Adrenal gland (tissue), 12 donors: ENCODE data around the gene PDGFB. TPM values are rescaled to one million over a fixed set of nuclear protein-coding genes. Genes with fewer than 3 reads are reported as not detected.

Experiments used
- DNase-seq, 7 donors: peaks; one replicate each; pipeline ENCODE4 v3.0.0-alpha.2; 2019 to 2020
- H3K27ac ChIP-seq, 5 donors: fragments of 200-600 bp; sonication (generic) in 4 of 5; 1 replicate in 3 of 5; 2 replicates in 2 of 5; pipeline versions ENCODE4 v1.5.1 to v1.8.0; 2016 to 2020; ENCODE audit warnings: mild to moderate bottlenecking in 1 of 5
- H3K27me3 ChIP-seq: fragments of 200-600 bp; 2 replicates; pipeline ENCODE4 v1.8.0; 2021
- H3K36me3 ChIP-seq, 2 donors: fragments of 200-600 bp; replicated peaks in 1 of 2; 1 replicate in 1 of 2; 2 replicates in 1 of 2; pipeline versions ENCODE4 v1.5.1 to v1.8.0; 2018 to 2022
- H3K4me1 ChIP-seq, 2 donors: fragments of 200-600 bp; replicated peaks in 1 of 2; 1 replicate in 1 of 2; 2 replicates in 1 of 2; pipeline versions ENCODE4 v1.5.1 to v1.8.0; 2018 to 2021
- H3K4me3 ChIP-seq, 4 donors: fragments of 200-600 bp; sonication (generic) in 3 of 4; one replicate each; pipeline ENCODE4 v1.5.1; 2016 to 2018
- H3K9me3 ChIP-seq, 3 donors: fragments of 200-600 bp; sonication (generic) in 1 of 3; replicated peaks in 1 of 3; 1 replicate in 2 of 3; 2 replicates in 1 of 3; pipeline versions ENCODE4 v1.5.1 to v1.8.0; 2016 to 2021
- CTCF ChIP-seq, 6 experiments: fragments of 450-650 bp in 4 of 6; fragments of 200-600 bp in 2 of 6; sonication (generic) in 1 of 6; IDR thresholded peaks; 1 replicate in 5 of 6; 2 replicates in 1 of 6; pipeline versions ENCODE4 v1.5.1 to v1.8.0; 2016 to 2021; ENCODE audit warnings: antibody characterized with exemption in 6 of 6, mild to moderate bottlenecking in 2 of 6, moderate library complexity in 1 of 6
- POLR2A ChIP-seq, 2 donors: fragments of 450-650 bp; IDR thresholded peaks; one replicate each; pipeline ENCODE4 v1.6.1; 2017; ENCODE audit warnings: antibody characterized with exemption in 2 of 2, mild to moderate bottlenecking in 2 of 2, moderate library complexity in 1 of 2
- WGBS, 4 donors: extraction: QIAGEN DNeasy Blood & Tissue Kit in 2 of 4; methylation state at CpG; one replicate each; pipeline versions ENCODE4 v1.1.5 to v1.1.7; 2013 to 2017; 5-methylcytosine and 5-hydroxymethylcytosine counted together
- intact Hi-C, 2 donors: fragments of 100-400 bp; cut with DNase I; formaldehyde crosslinking; loops; one replicate each; pipeline versions ENCODE4 v1.14.1 to v1.15.0; 2022 to 2023
- polyA plus RNA-seq, 3 donors: library from polyadenylated mRNA; stranded (reverse); fragments of 200-250 nt in 2 of 3; fragments of 350-450 nt in 1 of 3; fragmentation: Illumina TruSeq in 1 of 3; extraction: RNeasy Lipid Tissue Mini Kit (QIAGEN cat#74804) in 1 of 3; gene quantifications; one replicate each; pipeline ENCODE4 v1.2.3, GENCODE V29; 2013 to 2014
- total RNA-seq, 9 donors: library from RNA; depleted of rRNA in 4 of 9; stranded (reverse); fragments of >200 nt in 4 of 9; fragments of 120-200 nt in 1 of 9; fragmentation: NEBNext Ultra II Directional in 1 of 9; extraction: Animal tissue kit (Norgen Biotek cat#: 25700) in 1 of 9; gene quantifications; one replicate each; pipeline versions ENCODE4 v1.1.0 to v1.2.4, GENCODE V29; 2013 to 2023
- donor health status: healthy with polysubstance abuse.
- donor health status: Bipolar disorder and iron deficiency.
- donor health status: DM: yes; HTN: yes; CAD: no.
- donor health status: DM: no; HTN: no; CAD: no.
- donor health status: DM: no; HTN: no; CAD: no.
- donor health status: DM: yes; HTN: yes; CAD: no.

The PDGFB gene
- total and polyA plus RNA-seq, 12 donors, result 1.8 to 10.9 (median 6.1) TPM

- Histone ChIP-seq H3K27ac (peak overlapping the region in 1 of 5 donors; percentile 73), H3K36me3 (no peaks in the 10 kb centered on the region), H3K4me3 (no peak overlapping the region), H3K4me1 (peaks cover 7 to 17% of the 10 kb centered on the region in 2 donors), H3K9me3 (no peaks in the 10 kb centered on the region), H3K27me3 (no peaks in the 10 kb centered on the region)
- 89 to 97% (median 92%) methylated on average over 16 to 19 of the region's 19 CpGs for WGBS, 4 donors
- intact Hi-C loops, result no loop called here
- no peak for DNase-seq
- TF ChIP-seq POLR2A (IDR thresholded peaks at IDR 0.05) (no peak), CTCF (IDR thresholded peaks at IDR 0.05) (no peak)
Observed at GRCh38 chr22:39284142-39284980, 39.6 kb upstream of the PDGFB start.

- no peak overlapping the region for H3K4me3 ChIP-seq
- intact Hi-C loops, result no loop called here
- no peaks in the 10 kb centered on the region for H3K27me3 ChIP-seq
- no peaks in the 10 kb centered on the region for H3K9me3 ChIP-seq
- no peaks in the 10 kb centered on the region for H3K36me3 ChIP-seq
- TF ChIP-seq POLR2A (IDR thresholded peaks at IDR 0.05) (no peak), CTCF (IDR thresholded peaks at IDR 0.05) (no peak)
- peak; percentile 79 to 93 (median 85) for DNase-seq
- peak overlapping the region in 4 of 5 donors; percentile 30 to 77 (median 53) for H3K27ac ChIP-seq
- peaks cover 7 to 17% of the 10 kb centered on the region in 2 donors for H3K4me1 ChIP-seq
- 60 to 85% (median 68%) methylated on average over 4 to 27 of the region's 27 CpGs for WGBS, 4 donors
Observed at GRCh38 chr22:39283322-39284141, 38.8 kb upstream of the PDGFB start.

- no peaks in the 10 kb centered on the region for H3K9me3 ChIP-seq
- peaks cover 7 to 17% of the 10 kb centered on the region in 2 donors for H3K4me1 ChIP-seq
- TF ChIP-seq CTCF (IDR thresholded peaks at IDR 0.05) (no peak), POLR2A (IDR thresholded peaks at IDR 0.05) (no peak)
- intact Hi-C loops, result no loop called here
- H3K36me3 ChIP-seq, result no peaks in the 10 kb centered on the region
- no peak overlapping the region for H3K4me3 ChIP-seq
- WGBS, 4 donors, result 69 to 80% (median 75%) methylated on average over 3 to 9 of the region's 9 CpGs
- peak overlapping the region in 4 of 5 donors; percentile 30 to 77 (median 53) for H3K27ac ChIP-seq
- H3K27me3 ChIP-seq, result no peaks in the 10 kb centered on the region
- peak in 4 of 7 donors; percentile 42 to 65 (median 42) for DNase-seq
Observed at GRCh38 chr22:39282645-39283321, 38.0 kb upstream of the PDGFB start.

- TF ChIP-seq CTCF (IDR thresholded peaks at IDR 0.05) (no peak), POLR2A (IDR thresholded peaks at IDR 0.05) (no peak)
- Histone ChIP-seq H3K4me3 (no peak overlapping the region), H3K27me3 (no peaks in the 10 kb centered on the region), H3K36me3 (no peaks in the 10 kb centered on the region), H3K9me3 (no peaks in the 10 kb centered on the region), H3K27ac (no peak overlapping the region), H3K4me1 (peaks cover 7 to 17% of the 10 kb centered on the region in 2 donors)
- WGBS, 4 donors, result 86 to 94% (median 89%) methylated on average over 6 of the region's 6 CpGs
- no peak for DNase-seq
- intact Hi-C loops, result no loop called here
Observed at GRCh38 chr22:39281126-39281525, 36.3 kb upstream of the PDGFB start.
